ENCODE data around the gene SPSB4. TPM values are rescaled to one million over a fixed set of nuclear protein-coding genes. Genes with fewer than 3 reads are reported as not detected.

The SPSB4 gene
- total RNA-seq, 2 experiments from 2014 or later, result not detected

DNA sequence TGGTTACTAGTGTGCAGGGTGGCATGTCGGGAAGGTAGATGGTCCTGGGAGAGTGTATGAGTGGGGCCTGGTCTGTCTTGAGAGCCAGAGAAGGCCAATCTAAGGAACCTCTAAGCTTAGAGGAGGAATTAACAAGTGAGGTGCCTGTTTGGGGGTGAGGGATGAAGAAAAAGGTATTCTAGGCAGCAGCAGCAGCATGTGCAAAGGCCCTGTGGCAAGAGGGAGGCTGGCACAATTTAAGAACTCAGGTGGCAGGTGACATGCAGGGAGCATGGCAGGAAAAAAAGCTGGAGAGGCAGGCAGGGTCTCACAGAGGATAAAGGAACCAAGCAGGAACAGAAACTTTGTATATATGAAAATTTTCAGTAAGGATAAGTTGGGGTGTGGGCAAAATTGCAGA is 51.2 kb downstream of the SPSB4 start:
- CTCF ChIA-PET (ENCODE audit: unreplicated experiment), result no interaction called here

DNA sequence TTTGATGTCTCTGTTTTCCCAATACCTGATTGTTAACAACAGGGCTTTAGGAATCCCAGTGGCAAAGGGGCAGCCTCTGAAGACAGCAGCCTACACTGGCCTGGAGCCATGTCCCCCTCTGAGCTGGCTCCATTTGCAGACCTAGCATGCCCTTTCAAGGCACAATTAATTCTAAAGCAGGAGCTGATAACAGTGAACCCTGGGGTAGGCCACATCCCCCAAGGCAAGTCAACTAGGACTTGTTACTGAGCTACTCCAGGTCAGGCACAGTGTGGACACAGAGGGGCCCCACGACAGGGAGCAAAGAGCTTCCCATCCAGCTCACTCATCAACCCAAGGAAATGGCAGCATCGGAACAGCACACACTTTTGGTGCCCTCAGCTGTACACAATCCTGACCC is 51.9 kb downstream of the SPSB4 start:
- Histone ChIP-seq H3K4me1 (ENCODE audit: insufficient read depth, low read length, poor library complexity, severe bottlenecking) (no peaks in the 10 kb centered on the region), H3K79me2 (ENCODE audit: insufficient read depth, low read depth, low read length) (no peaks in the 10 kb centered on the region), H3K4me2 (ENCODE audit: low read length) (no peak overlapping the region), H4K20me1 (ENCODE audit: insufficient read depth, low read length) (no peaks in the 10 kb centered on the region), H3K9me3 (ENCODE audit: low read length) (no peaks in the 10 kb centered on the region), H3K36me3 (ENCODE audit: insufficient read depth, low read length) (no peaks in the 10 kb centered on the region), H3K9me2 (ENCODE audit: insufficient read depth, low read length) (no peaks in the 10 kb centered on the region), H2AFZ (ENCODE audit: low read length) (no peak overlapping the region), H3K27ac (ENCODE audit: low read depth, low read length, poor library complexity, severe bottlenecking) (no peak overlapping the region), H3K4me3 (ENCODE audit: low read depth, low read length, poor library complexity, severe bottlenecking) (no peak overlapping the region)
- TF ChIP-seq EZH2phosphoT487 (IDR thresholded peaks at IDR 0.05; ENCODE audit: borderline replicate concordance, low read depth, low read length), result no peak
- TF ChIP-seq, protein P1, sequence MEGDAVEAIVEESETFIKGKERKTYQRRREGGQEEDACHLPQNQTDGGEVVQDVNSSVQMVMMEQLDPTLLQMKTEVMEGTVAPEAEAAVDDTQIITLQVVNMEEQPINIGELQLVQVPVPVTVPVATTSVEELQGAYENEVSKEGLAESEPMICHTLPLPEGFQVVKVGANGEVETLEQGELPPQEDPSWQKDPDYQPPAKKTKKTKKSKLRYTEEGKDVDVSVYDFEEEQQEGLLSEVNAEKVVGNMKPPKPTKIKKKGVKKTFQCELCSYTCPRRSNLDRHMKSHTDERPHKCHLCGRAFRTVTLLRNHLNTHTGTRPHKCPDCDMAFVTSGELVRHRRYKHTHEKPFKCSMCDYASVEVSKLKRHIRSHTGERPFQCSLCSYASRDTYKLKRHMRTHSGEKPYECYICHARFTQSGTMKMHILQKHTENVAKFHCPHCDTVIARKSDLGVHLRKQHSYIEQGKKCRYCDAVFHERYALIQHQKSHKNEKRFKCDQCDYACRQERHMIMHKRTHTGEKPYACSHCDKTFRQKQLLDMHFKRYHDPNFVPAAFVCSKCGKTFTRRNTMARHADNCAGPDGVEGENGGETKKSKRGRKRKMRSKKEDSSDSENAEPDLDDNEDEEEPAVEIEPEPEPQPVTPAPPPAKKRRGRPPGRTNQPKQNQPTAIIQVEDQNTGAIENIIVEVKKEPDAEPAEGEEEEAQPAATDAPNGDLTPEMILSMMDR (conservative IDR thresholded peaks at IDR 0.05; ENCODE audit: low read length), result no peak
- POLR2A ChIA-PET, result interaction anchor here (0.6 kb wide), 1 partner anchor 514 kb away, joined by 4 read pairs; no protein-coding TSS in a partner anchor
- intact Hi-C loops (cut with micrococcal nuclease; ENCODE audit: unreplicated experiment), result loop anchor here (10.0 kb wide), 1 partner anchor 92 kb away; no protein-coding TSS in a partner anchor
- no TSS peak for BruUV-seq (replicated peaks)
- CTCF ChIA-PET (ENCODE audit: unreplicated experiment), result no interaction called here
- DNase-seq (ENCODE audit: low spot score), result no peak

More for the DNA sequence above, 51.2 kb downstream of the SPSB4 start:
- Histone ChIP-seq H3K4me3 (ENCODE audit: low read depth, low read length, poor library complexity, severe bottlenecking) (no peak overlapping the region), H3K9me3 (ENCODE audit: low read length) (no peaks in the 10 kb centered on the region), H3K27ac (ENCODE audit: low read depth, low read length, poor library complexity, severe bottlenecking) (no peak overlapping the region), H3K36me3 (ENCODE audit: insufficient read depth, low read length) (no peaks in the 10 kb centered on the region), H3K79me2 (ENCODE audit: insufficient read depth, low read depth, low read length) (no peaks in the 10 kb centered on the region), H3K4me2 (ENCODE audit: low read length) (no peak overlapping the region), H2AFZ (ENCODE audit: low read length) (no peak overlapping the region), H4K20me1 (ENCODE audit: insufficient read depth, low read length) (no peaks in the 10 kb centered on the region), H3K9me2 (ENCODE audit: insufficient read depth, low read length) (no peaks in the 10 kb centered on the region), H3K4me1 (ENCODE audit: insufficient read depth, low read length, poor library complexity, severe bottlenecking) (no peaks in the 10 kb centered on the region)
- POLR2A ChIA-PET, result no interaction called here
- intact Hi-C loops (cut with micrococcal nuclease; ENCODE audit: unreplicated experiment), result loop anchor here (10.0 kb wide), 1 partner anchor 92 kb away; no protein-coding TSS in a partner anchor
- no peak for TF ChIP-seq EZH2phosphoT487 (IDR thresholded peaks at IDR 0.05; ENCODE audit: borderline replicate concordance, low read depth, low read length)
- TF ChIP-seq, protein P1 (conservative IDR thresholded peaks at IDR 0.05; ENCODE audit: low read length), result no peak
- no peak for DNase-seq (ENCODE audit: low spot score)
- no TSS peak for BruUV-seq (replicated peaks)

DNA sequence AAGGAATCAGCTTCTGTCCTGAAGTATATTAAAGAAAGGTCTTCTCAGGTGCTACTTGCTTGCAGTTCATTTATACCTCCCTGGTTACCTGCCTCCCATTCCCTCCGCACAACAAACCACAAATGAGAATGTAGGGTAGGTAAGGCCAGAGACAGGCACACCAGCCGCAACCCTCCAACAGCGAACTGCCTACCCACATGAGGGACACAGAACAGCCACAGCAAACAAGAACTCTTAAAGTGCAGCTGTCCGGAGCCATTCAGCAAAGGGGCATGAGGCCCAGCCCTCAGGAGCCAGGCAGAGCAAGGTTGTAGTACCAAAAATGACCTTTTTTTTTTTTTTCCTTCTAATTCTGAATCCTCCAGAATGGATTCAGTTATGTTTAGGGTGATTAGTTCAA is 52.4 kb downstream of the SPSB4 start:
- H3K4me2 ChIP-seq (ENCODE audit: low read length), result no peak overlapping the region
- H3K9me2 ChIP-seq (ENCODE audit: insufficient read depth, low read length), result no peaks in the 10 kb centered on the region
- H3K4me3 ChIP-seq (ENCODE audit: low read depth, low read length, poor library complexity, severe bottlenecking), result no peak overlapping the region
- CTCF ChIA-PET (ENCODE audit: unreplicated experiment), result no interaction called here
- no peak overlapping the region for H2AFZ ChIP-seq (ENCODE audit: low read length)
- H3K79me2 ChIP-seq (ENCODE audit: insufficient read depth, low read depth, low read length), result no peaks in the 10 kb centered on the region
- intact Hi-C loops (cut with micrococcal nuclease; ENCODE audit: unreplicated experiment), result loop anchor here (10.0 kb wide), 1 partner anchor 91 kb away; no protein-coding TSS in a partner anchor
- POLR2A ChIA-PET, result interaction anchor here (0.6 to 0.7 kb wide), 2 partner anchors 378 to 515 kb away, joined by 3 to 4 read pairs; no protein-coding TSS in a partner anchor
- no peak for TF ChIP-seq EZH2phosphoT487 (IDR thresholded peaks at IDR 0.05; ENCODE audit: borderline replicate concordance, low read depth, low read length)
- TF ChIP-seq, protein P1 (conservative IDR thresholded peaks at IDR 0.05; ENCODE audit: low read length), result no peak
- no peak for DNase-seq (ENCODE audit: low spot score)
- no peaks in the 10 kb centered on the region for H3K4me1 ChIP-seq (ENCODE audit: insufficient read depth, low read length, poor library complexity, severe bottlenecking)
- no TSS peak for BruUV-seq (replicated peaks)
- H4K20me1 ChIP-seq (ENCODE audit: insufficient read depth, low read length), result no peaks in the 10 kb centered on the region
- no peaks in the 10 kb centered on the region for H3K36me3 ChIP-seq (ENCODE audit: insufficient read depth, low read length)
- no peaks in the 10 kb centered on the region for H3K9me3 ChIP-seq (ENCODE audit: low read length)
- H3K27ac ChIP-seq (ENCODE audit: low read depth, low read length, poor library complexity, severe bottlenecking), result no peak overlapping the region
